ENCODE measurements around the gene ARHGEF2.

The ARHGEF2 gene

DNA sequence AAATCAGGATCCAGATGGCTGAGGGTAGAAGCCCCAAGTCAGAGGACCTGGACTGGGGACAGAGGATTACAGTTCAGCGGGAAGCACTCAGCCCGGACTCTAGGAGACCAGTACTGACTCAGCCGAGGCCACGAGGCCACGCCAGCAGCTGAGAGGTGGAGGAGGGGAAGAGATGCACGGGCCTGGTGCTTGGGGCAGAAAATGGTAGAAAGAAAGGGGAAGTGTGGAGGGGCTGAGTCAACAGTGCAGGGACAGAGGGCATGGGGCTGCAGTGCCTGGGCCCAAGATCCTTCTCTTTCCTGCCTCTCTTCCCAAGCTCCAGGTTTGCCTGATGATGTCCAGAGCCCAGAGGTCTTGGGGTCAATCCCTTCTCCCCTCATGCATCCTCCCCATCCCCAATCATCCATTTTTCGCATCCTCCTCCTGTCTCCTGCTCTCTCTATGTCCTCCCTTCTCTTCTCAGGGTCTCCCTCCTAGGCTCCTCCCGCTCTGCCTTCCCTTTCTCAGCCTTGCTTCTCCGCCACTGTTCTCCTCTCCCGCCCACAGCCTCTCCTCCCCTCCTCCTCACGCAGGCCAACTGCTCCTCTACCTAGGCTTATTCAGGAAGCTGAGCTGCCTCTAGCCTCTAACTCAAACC, 7.7 kb downstream of the ARHGEF2 start:
- no peak for DNase-seq

DNA sequence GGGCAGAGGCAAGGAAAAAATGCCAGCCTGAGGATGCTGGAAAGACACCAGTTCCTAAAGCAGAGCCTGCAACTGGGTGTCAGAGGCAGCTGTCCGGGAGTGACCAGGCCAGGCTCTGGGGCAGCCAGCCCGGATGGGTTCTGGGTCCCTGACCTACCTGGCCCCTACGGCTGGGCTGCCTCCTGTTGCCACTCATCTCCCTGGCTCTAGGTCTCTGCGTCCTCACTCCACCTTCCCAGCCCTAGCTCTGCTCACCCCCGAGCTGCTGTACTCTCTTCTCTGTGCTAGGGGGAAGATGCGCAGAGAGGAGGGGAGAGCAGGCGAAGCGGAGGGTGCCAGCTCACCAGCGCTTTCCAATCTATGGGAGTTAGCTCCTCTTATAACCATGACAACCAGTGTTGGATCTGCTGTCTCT, 9.0 kb downstream of the ARHGEF2 start:
- no peak for DNase-seq

DNA sequence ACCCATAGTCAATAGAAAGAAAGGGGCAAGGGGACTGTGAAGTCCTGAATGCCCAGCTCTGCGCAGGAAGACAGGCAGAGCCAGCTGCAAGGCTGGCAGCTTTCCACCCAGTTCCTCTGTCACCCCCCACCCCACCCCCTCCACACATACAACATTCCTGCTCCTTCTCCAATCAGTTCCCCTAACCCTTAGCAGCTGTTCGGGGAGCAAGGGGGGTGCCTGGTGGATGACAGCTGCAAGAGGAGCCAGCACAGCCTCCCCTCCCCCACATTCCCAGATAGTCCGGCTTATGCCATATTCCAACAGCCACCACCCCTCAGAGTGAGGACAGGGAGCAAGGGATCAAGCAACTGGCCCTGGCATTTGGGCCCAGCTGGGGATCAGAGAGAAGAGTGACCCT, 9.7 kb downstream of the ARHGEF2 start:
- DNase-seq = no peak

DNA sequence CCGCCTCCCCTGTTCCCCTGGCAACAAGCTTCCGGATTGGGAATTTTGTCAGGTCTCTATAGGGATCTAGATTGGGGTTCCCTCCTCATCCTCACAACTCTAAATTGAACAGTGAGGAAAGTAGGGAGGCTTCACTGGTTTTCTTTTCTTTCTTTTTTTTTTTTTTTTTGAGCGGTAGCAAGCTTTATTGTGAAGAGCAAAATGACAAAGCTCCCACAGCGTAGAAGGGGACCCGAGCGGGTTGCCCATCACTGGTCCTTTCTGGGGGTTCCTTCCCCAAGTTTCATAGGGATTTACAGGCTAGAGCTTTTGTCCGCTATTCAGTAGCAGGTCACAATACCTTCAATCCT, 10.3 kb downstream of the ARHGEF2 start:
- DNase-seq = no peak

DNA sequence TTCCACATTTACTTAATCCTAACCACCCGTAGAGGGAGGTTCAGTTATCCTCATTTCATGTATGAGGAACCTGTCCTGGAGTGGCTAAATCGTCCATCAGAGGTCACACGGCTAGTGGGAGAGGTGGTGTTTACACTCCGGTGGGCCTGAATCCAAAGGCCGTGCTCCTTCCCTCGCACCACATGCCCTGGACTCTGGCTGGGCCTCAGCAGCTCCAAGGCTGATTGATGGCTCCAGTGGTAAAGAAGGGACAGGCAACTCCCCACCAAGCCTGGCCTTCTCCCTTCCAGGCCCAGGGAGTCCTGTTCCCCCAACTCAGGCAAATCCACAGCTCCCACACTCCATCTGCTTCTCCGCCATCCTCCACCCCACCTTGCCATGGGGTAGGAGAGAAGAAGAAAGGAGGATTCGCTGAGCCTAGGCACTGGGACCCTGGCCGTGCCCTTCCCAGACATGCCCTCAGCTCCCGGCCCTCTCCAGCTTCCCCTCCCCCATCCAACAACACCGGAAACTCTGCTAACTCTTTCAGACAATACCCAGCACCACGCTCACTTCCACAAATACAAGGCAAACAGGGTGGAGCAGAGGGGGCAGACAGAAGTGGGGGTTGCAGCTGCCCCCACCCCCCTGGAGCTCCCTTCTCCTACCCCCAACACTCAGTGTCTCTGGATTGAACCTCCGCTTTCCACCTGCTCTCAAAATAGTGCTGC, 10.9 kb downstream of the ARHGEF2 start:
- no peak for DNase-seq

DNA sequence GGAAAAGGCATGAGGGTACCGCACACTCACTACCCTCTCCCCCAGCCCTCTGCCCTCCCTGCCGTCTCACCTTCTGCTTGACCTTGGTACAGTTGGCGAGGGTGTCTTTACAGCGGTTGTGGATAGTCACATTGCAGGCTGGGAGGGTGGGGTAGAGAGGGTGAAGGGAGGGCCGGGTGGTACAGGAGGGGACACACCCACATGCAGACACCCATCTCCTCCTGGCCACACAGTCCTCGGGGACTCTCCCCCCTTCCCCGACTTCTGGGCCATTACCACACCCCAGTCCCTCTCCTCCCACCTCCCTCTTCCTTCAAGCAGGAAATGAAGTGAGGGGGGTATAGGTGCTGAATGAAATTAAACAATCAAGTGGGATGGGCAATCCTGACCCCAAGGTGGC, 11.6 kb downstream of the ARHGEF2 start:
- no peak for DNase-seq

DNA sequence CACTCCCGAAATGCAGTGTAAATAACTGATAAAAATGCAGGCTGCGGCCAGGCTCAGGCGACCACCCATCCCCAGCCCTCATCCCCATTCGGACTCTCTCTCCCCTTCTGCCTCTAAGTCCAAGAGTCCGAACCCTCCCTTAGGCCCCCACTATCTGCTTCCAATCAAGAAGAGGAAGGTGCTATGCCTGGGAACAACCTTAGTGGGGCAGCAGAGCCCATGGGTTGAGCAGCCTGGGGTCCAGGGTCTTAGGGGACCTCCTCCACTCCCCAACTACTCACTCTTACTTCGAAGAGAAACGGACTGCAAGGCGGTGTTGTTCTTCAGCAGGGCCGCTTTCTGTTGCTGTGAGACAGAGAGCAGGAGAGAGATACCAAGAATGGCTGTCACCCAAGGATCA, 12.2 kb downstream of the ARHGEF2 start:
- no peak for DNase-seq

DNA sequence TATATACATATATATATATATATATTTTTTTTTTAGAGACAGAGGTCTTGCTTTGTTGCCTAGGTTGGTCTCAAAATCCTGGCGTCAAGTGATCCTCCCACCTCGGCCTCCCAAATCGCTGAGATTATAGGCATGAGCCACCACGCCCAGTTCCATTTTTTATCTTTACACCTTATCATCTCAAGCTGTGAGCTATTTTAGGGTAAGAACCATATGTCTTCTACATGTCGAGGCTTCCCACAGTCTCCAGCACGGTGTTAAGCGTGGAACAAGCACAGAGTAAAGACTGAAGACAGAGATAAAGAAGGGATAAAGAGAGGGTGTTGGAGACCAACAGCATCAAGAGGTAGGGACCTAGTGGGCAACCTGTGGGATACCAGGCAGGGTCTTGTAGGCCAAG, 14.2 kb downstream of the ARHGEF2 start:
- DNase-seq = no peak

DNA sequence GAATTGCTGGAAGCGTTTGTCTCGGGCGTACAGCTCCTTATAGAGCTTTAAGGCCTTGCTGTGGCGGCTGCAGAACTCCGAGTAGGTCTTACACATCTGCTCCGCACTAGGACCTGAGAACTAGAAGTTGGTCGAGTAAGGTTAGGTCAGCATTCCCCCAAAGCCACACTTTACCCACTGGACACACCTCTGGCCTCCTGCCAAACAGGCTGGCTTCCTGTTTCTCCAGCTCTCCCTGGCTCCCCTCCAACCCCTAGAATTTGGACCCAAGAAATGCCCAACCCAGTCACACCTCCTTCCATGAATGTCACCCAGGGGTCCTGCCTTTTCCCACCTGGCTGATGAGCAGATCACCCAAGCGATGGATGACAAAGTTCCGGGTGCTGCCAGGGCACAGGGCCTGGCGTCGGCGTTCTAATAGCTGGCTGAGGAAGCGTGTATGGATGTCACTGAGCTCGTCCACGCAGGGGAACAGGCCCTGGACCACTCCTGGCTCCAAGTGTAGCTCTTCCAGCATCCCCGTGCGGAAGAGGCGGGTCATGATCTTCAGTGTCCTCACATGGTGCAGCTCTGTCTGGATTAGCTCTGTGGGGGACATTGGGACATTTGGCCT, 15.6 kb downstream of the ARHGEF2 start:
- DNase-seq = no peak

DNA sequence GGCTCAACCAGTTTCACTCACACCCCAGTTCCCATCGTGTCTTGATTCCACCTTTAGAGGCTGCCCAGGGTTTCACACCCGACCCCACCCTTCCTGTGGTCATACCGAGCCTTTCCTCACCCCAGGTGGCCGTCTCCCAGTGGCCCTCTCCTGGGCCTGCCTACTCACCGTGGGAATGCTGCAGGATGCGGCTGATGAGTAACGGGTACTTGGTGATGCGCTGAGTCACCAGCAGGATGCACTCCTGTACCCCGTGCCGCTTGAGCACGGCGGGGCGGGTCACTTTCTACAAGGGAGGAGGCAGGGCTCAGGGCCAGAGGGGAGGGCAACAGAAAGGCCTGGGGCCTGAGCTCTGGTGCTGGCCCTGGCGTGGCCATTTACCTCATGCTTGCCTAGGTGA, 16.4 kb downstream of the ARHGEF2 start:
- DNase-seq = no peak

DNA sequence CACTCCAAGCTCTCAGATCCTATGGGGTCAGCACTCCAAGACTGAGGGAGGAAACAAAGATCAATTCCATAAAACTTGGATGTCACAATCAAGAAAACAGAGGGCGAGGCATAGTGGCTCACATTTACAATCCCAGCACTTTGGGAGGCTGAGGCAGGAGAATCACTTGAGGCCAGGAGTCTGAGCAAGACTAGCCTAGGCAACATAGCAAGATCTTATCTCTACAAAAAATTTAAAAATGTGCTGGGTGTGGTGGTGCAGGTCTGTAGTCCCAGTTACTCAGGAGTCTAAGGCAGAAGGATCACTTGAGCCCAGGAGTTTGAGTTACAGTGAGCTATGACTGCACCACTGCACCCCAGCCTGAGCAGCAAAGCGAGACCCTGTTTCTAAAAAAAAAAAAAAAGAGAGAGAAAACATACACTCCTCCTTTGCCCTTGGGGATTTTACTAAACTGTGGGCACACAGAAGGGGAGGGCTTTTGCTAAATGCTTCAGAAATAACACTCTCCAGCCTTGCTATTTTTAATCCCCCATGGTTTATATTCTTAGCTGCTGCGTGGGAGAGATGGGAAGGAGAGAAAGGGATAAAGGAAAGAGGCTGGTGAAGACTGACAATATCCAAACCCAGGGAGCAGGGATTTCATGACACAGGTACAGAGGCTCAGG, 18.1 kb downstream of the ARHGEF2 start:
- no peak for DNase-seq

DNA sequence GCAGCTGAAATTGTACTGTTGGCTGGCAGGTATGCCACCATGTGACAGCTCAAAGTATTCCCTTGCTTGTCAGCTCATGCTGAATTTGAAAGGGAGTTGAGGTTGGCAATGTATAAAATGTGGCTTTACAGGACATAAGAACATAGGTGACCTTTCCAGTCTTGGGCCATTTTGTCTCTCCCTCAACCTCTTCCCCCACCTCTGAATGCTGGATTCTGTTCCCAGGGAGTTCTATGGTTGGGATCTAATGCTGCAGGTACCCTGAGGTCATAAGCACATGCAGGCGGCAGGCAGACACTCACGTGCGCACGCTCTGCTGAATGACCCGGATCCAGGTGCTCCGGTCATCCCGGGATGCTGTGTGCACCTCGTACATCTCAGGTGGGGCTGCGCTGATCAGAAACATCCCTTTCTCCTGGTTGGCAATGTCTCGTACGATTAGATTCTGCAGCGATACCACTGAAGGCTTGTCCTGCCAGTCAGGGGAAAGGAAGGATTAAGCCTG, 20.9 kb downstream of the ARHGEF2 start:
- no peak for DNase-seq

DNA sequence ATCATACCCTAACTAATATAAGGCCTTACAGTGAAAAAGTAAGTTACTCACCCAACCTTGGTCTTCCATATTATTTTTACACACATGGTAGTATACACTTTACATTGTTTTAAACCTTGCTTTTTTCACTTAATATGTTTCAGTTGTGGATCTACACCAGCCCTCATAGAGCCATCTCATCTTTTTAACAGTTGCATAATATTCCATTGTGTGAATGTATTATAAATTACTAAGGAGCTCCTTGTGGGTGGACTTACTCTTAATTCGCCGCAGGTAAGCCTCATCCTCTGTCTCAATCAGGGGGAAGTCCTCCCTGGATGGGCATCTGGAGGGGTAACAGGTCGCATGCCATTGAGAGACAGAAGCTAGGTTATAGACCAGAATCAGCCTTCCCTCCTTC, 23.7 kb downstream of the ARHGEF2 start:
- no peak for DNase-seq

DNA sequence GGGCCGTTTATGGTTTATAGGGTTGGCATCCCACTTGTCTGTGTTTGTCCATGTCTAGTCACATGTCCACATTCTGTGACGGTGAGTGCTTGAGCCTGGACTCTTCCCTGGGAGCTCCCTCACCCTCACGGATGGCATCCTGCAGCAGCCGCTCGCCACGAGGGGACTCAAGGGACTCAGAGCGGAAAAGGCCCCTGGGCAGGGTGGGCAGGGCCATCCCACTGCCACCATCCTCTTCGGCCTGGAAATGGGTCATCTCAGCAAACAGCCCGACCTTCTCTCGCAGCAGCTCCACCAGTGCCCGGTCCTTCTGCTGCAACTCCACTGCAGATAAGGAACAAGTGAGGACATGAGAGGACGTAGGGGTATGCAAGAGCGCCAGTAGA, 25.8 kb downstream of the ARHGEF2 start:
- DNase-seq = no peak

DNA sequence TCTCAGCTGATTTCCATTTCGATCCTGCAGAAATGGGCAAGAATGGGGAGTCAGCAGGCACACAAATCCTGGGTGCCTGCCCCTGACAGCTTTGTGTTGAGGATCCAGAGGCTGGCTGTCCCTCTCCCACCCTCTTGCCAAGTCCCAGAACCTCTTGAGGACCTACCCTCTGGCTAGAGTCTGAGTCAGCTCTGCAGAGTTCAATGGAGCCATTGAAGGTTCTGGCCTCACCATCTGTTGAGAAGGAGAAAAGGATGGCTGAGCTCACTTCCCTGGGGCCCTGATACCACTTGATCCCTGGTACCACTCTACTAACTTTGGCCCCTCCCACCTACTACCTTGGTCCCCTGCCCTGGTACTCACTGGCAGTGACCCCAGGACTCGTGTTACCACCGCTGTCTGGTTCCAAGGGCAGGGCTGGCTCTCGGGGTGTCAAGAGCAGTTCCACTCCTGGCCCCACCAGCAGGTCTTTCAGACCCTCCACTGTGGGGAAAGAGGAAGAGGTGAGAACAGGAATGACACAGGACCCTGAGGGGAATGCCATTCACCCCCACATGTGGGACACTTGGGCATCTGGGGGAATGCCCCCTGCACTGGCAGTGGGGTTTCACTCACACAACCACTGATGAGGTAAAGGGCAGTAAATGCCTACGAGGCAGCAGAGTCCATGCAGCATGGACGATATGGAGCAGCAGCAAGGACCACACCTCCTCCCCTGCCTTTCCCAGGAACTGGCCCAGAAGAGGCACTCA, 26.4 kb downstream of the ARHGEF2 start:
- no peak for DNase-seq

DNA sequence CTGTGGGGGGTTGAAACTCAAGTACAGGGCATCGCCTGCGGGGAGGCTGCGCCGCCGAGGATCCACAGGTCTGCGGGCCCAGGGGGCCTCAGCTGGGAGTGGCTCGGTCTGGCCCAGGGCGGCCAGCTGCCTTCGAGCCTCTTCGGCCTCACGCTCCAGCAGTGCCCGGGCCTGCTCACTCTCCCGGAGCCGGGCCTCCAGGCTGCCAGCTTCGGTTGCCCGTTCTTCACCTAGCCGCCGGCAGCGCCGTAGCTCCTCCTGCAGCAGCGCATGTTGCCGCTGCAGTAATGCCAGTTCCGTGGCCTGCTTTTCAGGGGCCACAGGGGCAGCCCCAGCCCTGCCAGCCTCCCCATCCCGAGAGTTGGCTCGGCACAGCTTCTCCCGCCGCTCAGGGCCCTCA, 27.5 kb downstream of the ARHGEF2 start:
- no peak for DNase-seq

DNA sequence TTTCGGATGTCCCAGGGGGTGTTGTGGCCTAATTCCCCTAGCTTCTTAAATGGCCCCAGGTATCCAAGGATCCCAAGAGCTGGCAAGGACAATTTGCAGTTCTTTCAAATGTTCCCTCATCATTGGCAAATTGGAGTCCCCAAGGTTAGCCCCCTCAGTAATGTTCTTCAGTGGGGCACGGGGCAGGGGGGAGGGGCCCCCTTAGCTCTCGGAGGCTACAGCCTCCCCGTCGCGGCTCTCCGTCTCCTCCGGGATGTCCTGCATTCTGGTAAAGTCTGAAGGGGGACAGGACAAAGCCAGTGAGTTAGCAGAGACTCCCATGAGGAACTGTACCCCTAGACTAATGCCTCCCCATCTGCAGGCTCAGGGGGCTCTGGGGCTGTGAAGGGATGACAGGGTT, 30.6 kb downstream of the ARHGEF2 start:
- DNase-seq = no peak

DNA sequence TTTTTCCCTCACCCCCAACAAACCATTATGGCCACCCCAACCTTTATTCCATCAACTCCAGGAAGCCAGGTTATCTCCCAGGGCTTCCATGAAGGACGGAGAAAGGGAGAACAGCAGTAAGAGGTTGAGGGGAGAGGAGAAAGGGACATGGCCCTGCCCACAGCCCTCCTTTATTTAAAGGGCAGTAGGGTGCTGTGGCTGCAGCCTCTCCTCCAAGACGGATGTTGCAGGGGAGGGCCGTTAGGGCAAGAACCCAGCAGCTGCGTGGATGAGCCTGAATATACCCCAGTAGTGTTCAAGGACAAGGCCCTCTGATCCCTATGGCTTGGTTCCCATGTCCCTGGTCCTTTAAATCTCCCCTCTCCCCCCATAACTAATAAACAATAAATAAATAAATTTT, 31.1 kb downstream of the ARHGEF2 start:
- no peak for DNase-seq

DNA sequence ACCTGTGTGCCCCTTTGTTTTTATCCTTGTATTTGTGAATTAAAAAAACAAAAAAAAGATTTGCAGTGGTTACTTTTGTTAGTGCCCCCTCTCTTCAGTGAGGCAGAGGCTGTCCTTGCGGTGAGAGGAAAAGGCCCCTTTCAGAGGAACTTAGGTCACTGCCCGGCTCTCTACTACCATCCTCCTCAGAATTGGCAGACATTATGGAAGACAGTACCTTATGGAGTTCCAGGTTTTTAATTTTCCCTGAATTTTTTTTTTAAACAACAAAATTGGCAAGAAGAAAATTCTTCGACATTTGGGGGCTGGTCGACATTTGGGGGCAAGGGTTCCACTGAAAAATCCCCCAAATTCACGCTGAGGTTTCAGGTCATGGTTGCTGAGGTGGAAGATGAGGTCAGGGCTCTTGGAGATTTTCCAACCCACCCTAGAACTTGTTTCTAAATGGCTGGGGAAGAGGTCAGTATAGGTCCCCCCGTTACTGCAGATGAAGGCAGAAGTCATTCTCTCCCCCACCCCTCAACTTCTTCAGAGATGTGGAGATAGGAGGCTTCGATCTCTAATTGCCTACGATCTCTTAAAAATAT, 31.6 kb downstream of the ARHGEF2 start:
- no peak for DNase-seq

DNA sequence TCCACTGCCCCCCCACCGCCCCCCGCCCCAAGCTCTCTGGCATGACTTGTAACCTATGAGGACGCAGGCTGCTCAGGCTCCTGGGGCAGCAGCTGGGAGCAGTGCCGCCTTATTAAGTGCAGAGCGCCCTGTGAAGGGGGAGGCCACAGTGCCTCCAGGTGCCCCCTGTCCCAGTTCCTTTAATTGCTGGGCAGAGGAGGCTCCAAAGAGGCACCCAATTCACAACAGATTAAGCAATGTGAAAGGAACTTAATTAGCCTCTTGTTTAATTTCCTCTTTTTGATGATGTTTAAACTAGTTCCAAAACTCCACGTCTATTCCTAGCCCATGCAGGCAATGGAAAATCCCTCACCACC, 33.9 kb downstream of the ARHGEF2 start:
- DNase-seq = no peak

DNA sequence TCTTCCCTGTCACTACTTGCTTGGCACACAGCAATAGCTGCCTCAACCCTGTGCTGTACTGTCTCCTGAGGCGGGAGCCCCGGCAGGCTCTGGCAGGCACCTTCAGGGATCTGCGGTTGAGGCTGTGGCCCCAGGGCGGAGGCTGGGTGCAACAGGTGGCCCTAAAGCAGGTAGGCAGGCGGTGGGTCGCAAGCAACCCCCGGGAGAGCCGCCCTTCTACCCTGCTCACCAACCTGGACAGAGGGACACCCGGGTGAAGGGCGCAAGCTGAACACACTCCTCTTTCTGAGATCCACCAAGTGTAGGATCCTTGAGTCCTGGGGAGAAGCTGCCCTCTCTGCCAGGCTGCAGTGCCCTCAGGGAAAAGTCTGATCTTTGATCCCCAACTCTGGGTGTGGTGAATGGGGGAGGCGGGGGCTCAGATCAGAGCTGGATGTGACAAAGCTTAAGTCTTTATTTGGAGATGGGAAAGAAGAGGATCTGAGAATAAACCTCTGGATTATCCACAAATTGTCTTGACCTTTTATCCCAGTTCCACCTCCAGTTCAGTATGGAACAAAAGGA, 35.7 kb downstream of the ARHGEF2 start:
- DNase-seq = no peak

DNA sequence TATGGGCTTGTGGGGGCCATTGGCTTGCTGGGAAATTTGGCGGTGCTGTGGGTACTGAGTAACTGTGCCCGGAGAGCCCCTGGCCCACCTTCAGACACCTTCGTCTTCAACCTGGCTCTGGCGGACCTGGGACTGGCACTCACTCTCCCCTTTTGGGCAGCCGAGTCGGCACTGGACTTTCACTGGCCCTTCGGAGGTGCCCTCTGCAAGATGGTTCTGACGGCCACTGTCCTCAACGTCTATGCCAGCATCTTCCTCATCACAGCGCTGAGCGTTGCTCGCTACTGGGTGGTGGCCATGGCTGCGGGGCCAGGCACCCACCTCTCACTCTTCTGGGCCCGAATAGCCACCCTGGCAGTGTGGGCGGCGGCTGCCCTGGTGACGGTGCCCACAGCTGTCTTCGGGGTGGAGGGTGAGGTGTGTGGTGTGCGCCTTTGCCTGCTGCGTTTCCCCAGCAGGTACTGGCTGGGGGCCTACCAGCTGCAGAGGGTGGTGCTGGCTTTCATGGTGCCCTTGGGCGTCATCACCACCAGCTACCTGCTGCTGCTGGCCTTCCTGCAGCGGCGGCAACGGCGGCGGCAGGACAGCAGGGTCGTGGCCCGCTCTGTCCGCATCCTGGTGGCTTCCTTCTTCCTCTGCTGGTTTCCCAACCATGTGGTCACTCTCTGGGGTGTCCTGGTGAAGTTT, 36.4 kb downstream of the ARHGEF2 start:
- DNase-seq = no peak
